MM.1S (cell line): ENCODE data around the gene RTRAF.

Experiments used
- CTCF ChIP-seq: fragments of 300-600 bp; sonication (generic); IDR thresholded peaks from 2 replicates; pipeline ENCODE4 v1.5.1; 2016; ENCODE audit warnings: antibody characterized with exemption, low read length, mixed read lengths
- EZH2 ChIP-seq: fragments of 300-600 bp; sonication (generic); optimal IDR thresholded peaks from 2 replicates; pipeline ENCODE3; 2017; ENCODE audit warnings: low read depth, mild to moderate bottlenecking, antibody characterized with exemption, low read length, mixed read lengths
- EZH2phosphoT487 ChIP-seq: fragments of 300-600 bp; sonication (generic); IDR thresholded peaks from 2 replicates; pipeline ENCODE4 v1.6.1; 2018; ENCODE audit warnings: antibody characterized with exemption, low read length

- TF ChIP-seq CTCF (no peak), EZH2 (no peak), EZH2phosphoT487 (no peak)
These were observed 30.9 kb downstream of the RTRAF start for GRCh38 chr14:52020161-52020714.
